GM19463 (cell line): ENCODE results near the gene PSTPIP2.

Experiments used
- ATAC-seq: cut with Tn5 transposase; IDR thresholded peaks from one replicate; pipeline ENCODE4 v1.9.1; 2021; ENCODE audit warnings: mild to moderate bottlenecking, moderate library complexity; ENCODE audit not compliant: unreplicated experiment

The PSTPIP2 gene

GRCh38 chr18:45939236-45939635 lies 132.8 kb downstream of the PSTPIP2 start:
- ATAC-seq = no peak

DNA sequence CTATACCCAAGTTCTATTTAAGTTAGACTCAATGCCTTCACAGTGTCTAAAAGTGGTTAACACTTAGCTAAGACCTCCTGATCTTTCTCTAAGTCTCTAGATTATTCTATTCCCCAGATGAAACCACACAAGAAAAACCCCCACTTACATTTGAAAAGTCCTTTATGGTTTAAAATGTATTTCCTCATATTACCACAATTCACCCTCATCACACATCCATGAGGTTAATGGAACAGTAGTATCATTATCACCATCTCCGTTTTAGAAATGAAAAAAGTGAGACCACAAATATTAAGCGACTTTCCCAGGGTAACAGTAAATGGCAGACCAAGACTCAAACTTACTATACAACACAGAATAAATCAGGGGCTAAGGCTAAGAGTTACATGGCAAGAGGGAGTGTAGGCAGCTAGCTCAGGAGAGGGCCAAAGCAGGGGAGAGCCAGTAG lies 133.5 kb downstream of the PSTPIP2 start:
- no peak for ATAC-seq

DNA sequence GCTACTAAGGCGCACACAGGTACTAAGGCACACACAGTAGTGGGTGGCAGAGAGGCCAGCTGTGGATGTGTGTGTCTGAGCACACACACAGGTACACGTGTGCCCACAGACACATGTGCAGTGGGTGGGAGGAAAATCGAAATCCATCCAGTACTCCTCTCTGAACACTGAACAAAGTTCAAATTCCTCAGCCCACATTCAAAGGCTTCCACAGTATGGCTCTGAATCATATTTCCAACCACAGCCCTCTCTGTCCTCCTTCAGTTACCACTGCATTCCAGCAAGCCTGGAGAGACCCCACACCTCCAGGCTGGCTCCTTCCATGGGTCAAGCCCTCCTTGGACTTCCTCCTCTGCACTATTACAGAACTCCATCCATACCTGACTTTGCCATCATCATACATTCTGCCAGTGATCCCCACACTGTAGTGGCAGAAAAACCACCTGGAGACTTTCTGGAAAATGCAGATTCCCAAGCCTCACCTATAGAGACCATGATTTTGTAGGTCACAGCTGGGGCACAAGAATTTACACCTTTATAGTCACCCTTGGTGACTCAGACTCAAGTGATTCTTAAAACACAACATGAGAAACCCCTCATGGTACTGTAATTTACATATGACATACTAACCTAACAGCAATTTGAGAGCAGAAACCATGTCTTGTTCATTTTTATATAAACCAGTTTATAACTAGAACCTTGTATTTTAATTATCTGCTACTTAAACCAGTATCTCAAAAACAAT lies 136.3 kb downstream of the PSTPIP2 start:
- no peak for ATAC-seq
